Amygdala (tissue), 56 donors: ENCODE results near the gene THAP7.

Source experiments
- DNase-seq, 56 donors: peaks; one replicate each; lab custom pipeline; 2025; lab: John Stamatoyannopoulos, UW

The THAP7 gene

GRCh38 chr22:21032037-21032867 is 30.3 kb upstream of the THAP7 start, which contains the start of gene SLC7A4:
TSS of gene SLC7A4 (minus strand) at chr22:21032561. CDS start at chr22:21031812, 749 bp downstream.
- peak in 6 of 56 donors; percentile 6 to 38 (median 16) for DNase-seq

GRCh38 chr22:21031545-21032036 is 29.7 kb upstream of the THAP7 start:
- no peak for DNase-seq

- no peak for DNase-seq
Measured at GRCh38 chr22:21030621-21031544, 29.0 kb upstream of the THAP7 start.

- no peak for DNase-seq
Measured at GRCh38 chr22:21030032-21030431, 28.1 kb upstream of the THAP7 start.

DNA sequence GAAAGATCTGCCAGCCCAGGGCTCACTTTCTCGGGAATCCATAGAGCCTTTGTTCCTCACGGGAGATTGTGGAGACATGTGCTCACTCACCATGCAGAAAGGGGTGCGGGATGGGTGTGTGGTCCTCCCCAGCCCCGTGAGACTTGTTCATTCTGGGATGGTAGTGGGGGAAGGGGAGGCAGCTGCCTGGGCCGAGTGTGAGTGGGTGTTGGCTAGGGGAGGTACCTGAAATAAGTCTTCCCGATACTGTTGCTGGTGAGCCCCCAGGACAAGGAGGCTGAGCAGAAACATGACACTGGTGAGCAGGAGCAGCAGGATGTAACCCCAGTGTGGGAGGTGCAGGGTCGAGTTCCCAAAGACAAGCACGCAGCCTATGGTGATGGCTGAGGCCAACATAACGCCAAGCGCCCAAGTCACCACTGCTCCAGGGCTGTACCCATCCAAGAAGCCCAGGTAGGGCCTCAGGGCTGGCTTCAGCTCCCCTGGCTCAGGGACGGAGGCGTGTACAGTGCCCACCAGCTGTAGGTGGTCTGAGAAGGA is 27.6 kb upstream of the THAP7 start:
- no peak for DNase-seq

GRCh38 chr22:21028277-21029251 is 26.6 kb upstream of the THAP7 start:
- no peak for DNase-seq

DNA sequence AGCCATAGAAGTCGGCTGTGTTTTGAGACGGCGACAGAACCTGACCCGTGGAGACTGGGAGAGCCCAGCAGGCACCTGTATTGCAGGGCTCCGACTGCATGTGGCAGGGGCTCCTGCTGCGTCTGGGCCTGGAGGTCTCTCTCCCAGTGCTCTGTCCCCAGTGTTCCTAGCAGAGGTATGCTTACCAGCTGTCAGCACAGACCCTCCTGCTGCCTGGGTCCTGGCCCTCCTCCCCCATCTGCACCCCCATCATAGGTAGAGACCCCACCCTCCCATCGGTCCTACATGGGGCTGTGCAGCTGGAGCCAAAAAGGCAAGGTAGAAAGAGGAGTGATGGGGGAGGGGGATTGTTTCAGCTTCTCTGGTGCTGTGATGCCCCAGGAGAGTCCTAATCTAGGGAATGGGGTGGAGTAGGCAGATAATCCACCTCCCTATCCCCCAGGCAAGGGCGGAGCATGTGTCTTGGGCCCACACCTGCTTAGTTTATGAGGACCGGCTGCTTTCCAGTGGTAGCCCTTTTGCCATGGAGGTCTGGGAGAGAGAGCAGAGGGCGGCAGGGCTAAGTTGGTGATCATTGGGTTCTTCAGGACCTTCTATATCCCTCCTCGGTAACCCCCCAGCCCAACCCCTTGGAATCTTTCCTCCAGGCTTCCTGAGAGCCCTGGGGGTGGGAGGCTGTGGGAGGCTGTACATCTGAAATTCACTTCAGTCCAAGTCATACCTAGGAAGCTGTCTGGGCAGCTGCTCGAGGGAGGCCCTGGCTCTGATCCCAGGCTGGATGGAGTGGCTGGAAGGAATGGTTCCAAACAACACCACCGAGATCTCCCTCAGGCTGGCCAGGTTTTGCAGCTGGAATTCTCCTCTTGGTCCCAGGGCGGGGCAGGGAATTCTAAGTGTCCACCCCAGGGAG is 25.1 kb upstream of the THAP7 start:
- DNase-seq = no peak

GRCh38 chr22:21025763-21026755 is 24.1 kb upstream of the THAP7 start:
- DNase-seq = no peak

GRCh38 chr22:21025266-21025665 is 23.3 kb upstream of the THAP7 start:
- DNase-seq = no peak

- no peak for DNase-seq
Measured at GRCh38 chr22:21022955-21023614, 21.2 kb upstream of the THAP7 start.

DNA sequence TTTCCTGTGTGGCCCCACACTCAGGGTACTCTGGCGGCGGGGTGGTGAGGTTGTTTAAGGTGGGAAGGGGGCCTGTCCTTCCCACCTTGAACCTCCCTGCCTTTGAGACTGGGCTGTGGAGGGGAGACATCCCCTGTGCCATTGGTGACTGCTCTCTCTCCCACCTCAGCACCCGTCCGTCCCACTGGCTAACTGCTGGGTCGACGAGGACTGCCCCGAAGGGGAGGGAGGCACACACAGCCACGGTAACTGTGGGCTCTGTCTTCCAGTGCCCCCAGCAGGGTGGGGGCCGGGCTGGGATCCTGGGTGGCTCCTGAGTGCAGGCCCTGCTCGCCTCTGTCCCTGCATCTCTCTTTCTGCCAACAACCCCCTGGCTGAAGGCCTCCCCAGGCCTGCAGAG is 20.6 kb upstream of the THAP7 start:
- DNase-seq = no peak

- no peak for DNase-seq
Measured at GRCh38 chr22:21020802-21021429, 19.0 kb upstream of the THAP7 start.

DNA sequence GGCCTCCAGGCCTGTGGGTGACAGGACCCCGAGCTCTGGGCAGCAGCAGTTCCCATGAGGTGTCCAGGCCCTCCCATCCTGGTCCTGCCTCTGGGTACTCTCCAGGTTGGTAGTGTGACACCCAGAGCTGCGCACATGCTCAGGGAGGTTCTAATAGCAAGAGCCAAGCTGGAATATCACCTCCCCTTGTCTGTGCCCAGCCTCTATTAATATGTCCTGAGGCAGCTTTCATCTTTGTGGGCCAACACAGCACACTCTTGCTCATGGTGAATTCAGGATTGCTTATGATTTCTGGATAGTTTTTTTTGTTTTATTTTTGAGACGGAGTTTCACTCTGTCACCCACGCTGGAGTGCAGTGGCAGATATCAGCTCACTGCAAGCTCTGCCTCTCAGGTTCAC is 16.4 kb upstream of the THAP7 start:
- no peak for DNase-seq

GRCh38 chr22:21016644-21017420 is 14.9 kb upstream of the THAP7 start:
- no peak for DNase-seq

DNA sequence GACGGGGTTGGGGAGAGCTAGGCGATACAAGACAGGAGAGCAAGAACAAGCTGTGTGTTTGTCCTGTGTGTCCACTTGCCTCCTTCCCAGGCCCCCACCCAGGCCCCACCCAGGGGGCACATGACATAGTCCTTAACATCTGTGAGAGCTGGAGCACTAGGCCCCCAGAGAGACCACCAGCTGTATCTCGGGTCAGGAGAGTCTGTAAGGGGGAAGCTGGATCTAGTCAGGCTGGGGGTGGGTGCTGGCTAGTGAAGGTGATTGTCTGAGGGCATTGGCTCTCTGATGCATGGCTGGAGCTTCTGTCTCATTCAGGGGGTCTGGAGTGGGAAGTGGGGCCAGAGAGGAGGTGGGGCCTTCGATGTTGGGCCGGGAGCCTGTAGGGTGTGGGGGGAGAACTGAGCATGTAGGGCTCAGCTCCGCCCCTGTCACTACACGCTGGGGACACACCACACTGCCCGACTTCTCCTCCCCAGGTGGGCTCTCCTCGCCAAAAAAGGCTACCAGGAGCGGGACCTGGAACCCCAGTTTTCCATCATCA is 13.6 kb upstream of the THAP7 start:
- no peak for DNase-seq
